NK-92 treated with Interleukin-12 subunit alpha and Interleukin-12 subunit beta, amount 100 ng/mL, for 24 hours (cell line): Measurements from ENCODE around the gene HSD17B2.
"Not testable (repeated sequence)": the region's sequence is repeated elsewhere in the genome, so short reads cannot be mapped to it uniquely, and the experiment has no call there.

Experiments
- DNase-seq: peaks from one replicate; lab custom pipeline; 2025; lab: John Stamatoyannopoulos, UW

Gene HSD17B2

GRCh38 chr16:82134846-82135245 lies 99.8 kb downstream of the HSD17B2 start:
- no peak for DNase-seq

GRCh38 chr16:82135844-82136243 lies 100.8 kb downstream of the HSD17B2 start:
- DNase-seq = no peak

DNA sequence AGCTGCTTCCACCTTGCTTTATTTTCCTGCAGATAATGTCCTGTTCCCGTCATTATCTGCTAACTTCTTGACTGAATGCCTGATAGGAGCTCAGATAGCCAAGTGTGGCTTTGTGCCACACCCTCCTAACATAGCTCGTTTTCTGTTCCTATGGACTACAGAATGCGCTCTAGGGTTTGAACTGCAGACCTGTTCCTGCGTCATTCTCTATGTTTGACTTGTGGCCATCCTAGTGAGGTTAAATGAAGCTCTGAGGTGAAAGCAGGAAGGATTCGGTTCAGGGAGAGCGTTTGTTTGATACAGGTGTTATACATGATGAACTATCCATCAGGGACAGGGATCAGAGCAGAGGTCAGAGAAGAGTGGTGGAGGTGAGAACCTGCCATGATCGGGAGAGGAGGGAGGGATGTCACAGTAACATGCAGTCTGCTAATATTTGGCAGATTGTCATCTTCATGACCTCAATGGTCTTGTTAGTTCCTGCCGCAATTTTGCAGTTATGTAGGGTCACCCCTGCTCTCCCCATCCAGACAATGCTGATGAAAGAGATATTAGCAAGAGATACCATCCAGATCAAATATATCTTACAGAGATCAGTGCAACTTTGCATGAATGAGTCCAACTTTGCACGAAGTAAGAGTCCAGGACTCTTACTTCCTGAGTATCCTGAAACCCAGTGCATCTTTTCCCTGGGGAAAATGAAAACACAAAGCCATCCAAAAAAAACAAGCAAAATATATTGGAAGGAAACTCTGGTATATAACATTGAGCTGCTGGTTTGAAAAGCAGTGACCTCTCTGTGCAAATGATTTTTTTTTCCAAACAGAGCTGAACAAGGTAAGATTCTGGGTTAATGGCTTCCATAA lies 102.1 kb downstream of the HSD17B2 start:
- DNase-seq = no peak

DNA sequence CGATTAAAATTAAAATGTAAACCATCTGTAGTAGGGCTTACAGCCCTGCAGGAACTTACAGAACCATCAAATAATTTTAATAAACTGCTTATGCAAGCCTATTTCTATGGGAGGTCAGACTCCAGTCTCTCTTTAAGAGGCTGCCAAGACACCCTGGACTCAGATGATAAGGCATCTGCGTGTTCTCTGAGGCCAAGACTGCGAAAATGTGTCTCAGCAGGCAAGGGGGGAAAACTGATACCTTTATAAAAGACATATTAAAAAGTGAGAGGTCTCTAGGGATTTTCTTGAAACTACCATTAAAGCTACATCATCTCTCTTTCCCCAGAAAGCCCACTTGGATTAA lies 102.7 kb downstream of the HSD17B2 start:
- DNase-seq = no peak

- DNase-seq = no peak
Measured at GRCh38 chr16:82138478-82139285, 103.6 kb downstream of the HSD17B2 start.

DNA sequence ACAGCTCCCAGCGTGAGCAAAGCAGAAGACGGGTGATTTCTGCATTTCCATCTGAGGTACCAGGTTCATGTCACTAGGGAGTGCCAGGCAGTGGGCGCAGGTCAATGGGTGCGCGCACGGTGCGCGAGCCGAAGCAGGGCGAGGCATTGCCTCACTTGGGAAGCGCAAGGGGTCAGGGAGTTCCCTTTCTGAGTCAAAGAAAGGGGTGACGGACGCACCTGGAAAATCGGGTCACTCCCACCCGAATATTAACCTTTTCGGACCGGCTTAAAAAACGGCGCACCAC lies 104.2 kb downstream of the HSD17B2 start:
- DNase-seq = not testable (repeated sequence)

DNA sequence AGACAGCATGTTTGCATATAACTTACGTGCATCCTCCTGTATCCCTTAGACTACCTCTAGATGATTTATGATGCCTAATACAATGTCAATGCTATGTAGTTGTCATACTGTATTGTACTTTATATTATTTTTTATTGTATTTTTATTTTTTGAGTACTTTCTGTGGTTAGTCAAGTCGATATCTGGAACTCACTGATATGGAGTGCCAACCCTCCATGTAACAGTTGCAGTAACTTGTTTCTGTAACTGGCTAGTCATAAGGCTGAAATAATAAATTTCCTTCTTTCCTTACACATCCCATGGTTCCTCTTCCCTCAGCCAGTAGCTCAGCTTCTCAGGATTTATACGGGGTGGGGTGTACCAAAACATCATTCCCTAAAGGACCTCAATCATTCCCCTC lies 111.5 kb downstream of the HSD17B2 start:
- no peak for DNase-seq

- no peak for DNase-seq
Measured at GRCh38 chr16:82146957-82147356, 111.9 kb downstream of the HSD17B2 start.

DNA sequence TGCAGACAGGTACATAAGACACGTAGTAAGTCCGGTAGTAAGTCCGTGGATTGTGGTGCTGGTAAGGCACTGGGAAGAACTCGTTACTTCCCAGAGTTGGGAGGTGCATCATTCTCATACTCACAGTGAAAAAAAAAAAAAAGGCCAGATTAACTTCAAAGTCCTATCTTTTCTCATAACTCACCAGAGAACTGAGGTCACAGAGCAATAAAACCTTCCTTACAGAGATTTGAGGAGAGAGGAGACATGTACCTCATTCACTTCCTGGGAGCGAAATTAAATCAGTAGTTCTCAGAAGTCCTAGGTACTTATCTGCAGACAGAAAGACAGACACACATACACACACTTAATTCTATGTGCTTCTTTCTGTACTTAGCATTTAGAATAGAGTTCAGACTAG lies 112.5 kb downstream of the HSD17B2 start:
- DNase-seq = no peak
